A673 (cell line): ENCODE measurements around the gene BFSP2. TPM values are rescaled to one million over a fixed set of nuclear protein-coding genes. Genes with fewer than 3 reads are reported as not detected.

ENCODE experiments used
- BruUV-seq: library from RNA; stranded (reverse); fragments of 400-500 nt; replicated peaks from 2 replicates; lab custom pipeline; 2021; lab: Mats Ljungman, UMichigan
- CTCF ChIA-PET: fragments of 300-600 bp; sonication (Branson Sonifier 250); formaldehyde crosslinking; loops from one replicate; lab custom pipeline; 2022; ENCODE audit warnings: antibody characterized with exemption; lab: Charles Lee
- POLR2A ChIA-PET: fragments of 300-600 bp; sonication (Branson Sonifier 250); formaldehyde crosslinking; loops from one replicate; lab custom pipeline; 2022; ENCODE audit warnings: antibody characterized with exemption; ENCODE audit not compliant: low non-redundant PET; lab: Charles Lee
- DNase-seq: peaks from one replicate; pipeline ENCODE4 v3.0.0-alpha.2; 2015; ENCODE audit warnings: low spot score
- H3K27ac ChIP-seq: fragments of 200-600 bp; sonication (generic); 2 replicates; pipeline ENCODE4 v1.5.1; 2016; ENCODE audit warnings: mixed run types, low read depth, mild to moderate bottlenecking, mixed read lengths, antibody characterized with exemption, low read length; ENCODE audit not compliant: poor library complexity, severe bottlenecking
- H3K27me3 ChIP-seq: fragments of 200-600 bp; sonication (generic); replicated peaks from 2 replicates; pipeline ENCODE4 v1.6.1; 2017; ENCODE audit warnings: mixed run types, low read depth, mild to moderate bottlenecking, mixed read lengths, antibody characterized with exemption, low read length; ENCODE audit not compliant: insufficient read depth, poor library complexity
- H3K36me3 ChIP-seq: fragments of 200-600 bp; sonication (generic); 2 replicates; pipeline ENCODE4 v1.6.1; 2016; ENCODE audit warnings: mixed run types, mild to moderate bottlenecking, mixed read lengths, antibody characterized with exemption, low read length; ENCODE audit not compliant: insufficient read depth, poor library complexity, severe bottlenecking
- H3K4me1 ChIP-seq: fragments of 200-600 bp; sonication (generic); 2 replicates; pipeline ENCODE4 v1.6.1; 2017; ENCODE audit warnings: mixed run types, mild to moderate bottlenecking, mixed read lengths, antibody characterized with exemption, low read length; ENCODE audit not compliant: insufficient read depth, poor library complexity, severe bottlenecking
- H3K4me3 ChIP-seq: fragments of 200-600 bp; sonication (generic); 2 replicates; pipeline ENCODE4 v1.5.1; 2016; ENCODE audit warnings: low read depth, mixed run types, mild to moderate bottlenecking, mixed read lengths, low read length; ENCODE audit not compliant: poor library complexity, severe bottlenecking
- H3K9me3 ChIP-seq: fragments of 200-600 bp; sonication (generic); 2 replicates; pipeline ENCODE4 v1.6.1; 2016; ENCODE audit warnings: mixed run types, low read depth, mild to moderate bottlenecking, mixed read lengths, antibody characterized with exemption, low read length; ENCODE audit not compliant: poor library complexity, severe bottlenecking
- CTCF ChIP-seq: fragments of 300-800, 200-600 bp; sonication (generic); conservative IDR thresholded peaks from 2 replicates; pipeline ENCODE4 v1.5.1; 2017; ENCODE audit warnings: low read depth, mild to moderate bottlenecking, antibody characterized with exemption, low read length, moderate library complexity, mixed read lengths
- EZH2 ChIP-seq: fragments of 200-600 bp; sonication (generic); IDR thresholded peaks from 2 replicates; pipeline ENCODE4 v1.6.1; 2017; ENCODE audit warnings: borderline replicate concordance, low read depth, mild to moderate bottlenecking, mixed read lengths, antibody characterized with exemption, low read length; ENCODE audit not compliant: poor library complexity, severe bottlenecking
- intact Hi-C: fragments of 100-400 bp; cut with micrococcal nuclease; formaldehyde crosslinking; loops from one replicate; pipeline ENCODE4 v1.10.0; 2022; ENCODE audit not compliant: unreplicated experiment
- total RNA-seq: library from RNA; stranded (reverse); gene quantifications from 2 replicates; pipeline ENCODE4 v1.2.3, GENCODE V29; 2021

Gene BFSP2
- total RNA-seq, 1 experiment from 2014 or later, result not detected

- POLR2A ChIA-PET, result no interaction called here
- no TSS peak for BruUV-seq
- Histone ChIP-seq H3K27ac (no peak overlapping the region), H3K9me3 (no peaks in the 10 kb centered on the region), H3K4me3 (no peak overlapping the region), H3K27me3 (peaks cover 29% of the 10 kb centered on the region), H3K36me3 (no peaks in the 10 kb centered on the region), H3K4me1 (no peaks in the 10 kb centered on the region)
- no peak for TF ChIP-seq CTCF
- intact Hi-C loops, result no loop called here
- DNase-seq, result no peak
- CTCF ChIA-PET, result no interaction called here
These were observed 31.9 kb upstream of the BFSP2 start for GRCh38 chr3:133367956-133368355.

GRCh38 chr3:133368371-133369067, 31.3 kb upstream of the BFSP2 start:
- no TSS peak for BruUV-seq
- no peak overlapping the region for H3K27ac ChIP-seq
- H3K9me3 ChIP-seq, result no peaks in the 10 kb centered on the region
- peaks cover 29% of the 10 kb centered on the region for H3K27me3 ChIP-seq
- H3K36me3 ChIP-seq, result no peaks in the 10 kb centered on the region
- no peak for DNase-seq
- ChIA-PET POLR2A (no interaction called here), CTCF (no interaction called here)
- no peak overlapping the region for H3K4me3 ChIP-seq
- TF ChIP-seq CTCF (no peak), EZH2 (no peak)
- H3K4me1 ChIP-seq, result no peaks in the 10 kb centered on the region
- intact Hi-C loops, result no loop called here

GRCh38 chr3:133369068-133369440, 30.8 kb upstream of the BFSP2 start:
- H3K9me3 ChIP-seq, result no peaks in the 10 kb centered on the region
- peaks cover 25% of the 10 kb centered on the region for H3K27me3 ChIP-seq
- BruUV-seq, result no TSS peak
- no peak for DNase-seq
- no peak overlapping the region for H3K27ac ChIP-seq
- no peaks in the 10 kb centered on the region for H3K36me3 ChIP-seq
- H3K4me1 ChIP-seq, result no peaks in the 10 kb centered on the region
- ChIA-PET POLR2A (no interaction called here), CTCF (no interaction called here)
- intact Hi-C loops, result no loop called here
- TF ChIP-seq EZH2, result no peak
- TF ChIP-seq CTCF, result no peak
- H3K4me3 ChIP-seq, result no peak overlapping the region
